22Rv1 (cell line): ENCODE measurements around the gene PSTPIP2.
A peak's percentile ranks its signal among the peaks of the same experiment; 100 is the strongest.

Source experiments
- ZFX ChIP-seq: fragments of 450-650 bp; IDR thresholded peaks from 2 replicates; pipeline ENCODE4 v1.6.1; 2017; ENCODE audit warnings: antibody characterized with exemption, borderline replicate concordance
- TF ChIP-seq, protein P1 (sequence below): fragments of 450-650 bp; IDR thresholded peaks from 2 replicates; pipeline ENCODE4 v1.5.1; 2017; ENCODE audit warnings: mild to moderate bottlenecking

DNA sequence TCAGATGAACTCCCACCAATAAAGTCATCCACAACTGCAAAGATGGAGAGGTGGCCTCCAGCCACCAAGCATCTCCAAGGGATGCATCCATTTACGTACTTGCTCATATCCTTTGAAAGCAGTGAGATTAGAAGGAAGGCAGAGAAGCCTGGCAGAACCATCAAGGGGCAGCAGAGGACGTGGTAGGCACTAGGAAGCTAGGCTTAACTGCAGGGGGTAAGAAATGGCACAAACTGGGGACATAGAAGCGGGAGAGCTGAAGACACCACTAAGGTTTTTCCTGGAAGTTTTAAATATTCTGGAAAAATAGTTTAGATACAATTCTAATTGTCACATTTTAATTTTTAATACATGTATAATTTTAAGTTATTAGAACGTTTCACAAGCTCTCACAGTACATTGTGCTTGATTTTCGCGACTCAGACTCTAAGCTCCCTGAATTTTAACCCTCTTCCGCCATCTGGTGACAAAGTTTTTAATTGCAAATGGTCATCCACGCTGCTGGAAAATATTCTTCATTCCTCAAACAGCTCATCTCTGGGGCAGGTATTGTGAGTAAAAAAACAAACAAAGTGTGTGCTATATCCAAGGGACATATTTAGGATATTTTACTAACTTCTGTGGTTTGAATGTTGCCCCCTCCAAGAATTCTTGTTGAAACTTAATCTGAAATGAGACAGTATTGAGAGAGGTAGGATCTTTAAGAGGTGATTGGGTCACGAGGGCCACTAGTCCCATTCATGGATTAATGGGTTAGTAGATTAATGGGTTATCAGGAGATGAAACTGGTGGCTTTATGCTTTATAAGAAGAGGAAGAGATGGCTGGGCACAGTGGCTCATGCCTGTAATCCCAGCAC, 1.6 kb upstream of the PSTPIP2 start:
- TF ChIP-seq, protein P1, sequence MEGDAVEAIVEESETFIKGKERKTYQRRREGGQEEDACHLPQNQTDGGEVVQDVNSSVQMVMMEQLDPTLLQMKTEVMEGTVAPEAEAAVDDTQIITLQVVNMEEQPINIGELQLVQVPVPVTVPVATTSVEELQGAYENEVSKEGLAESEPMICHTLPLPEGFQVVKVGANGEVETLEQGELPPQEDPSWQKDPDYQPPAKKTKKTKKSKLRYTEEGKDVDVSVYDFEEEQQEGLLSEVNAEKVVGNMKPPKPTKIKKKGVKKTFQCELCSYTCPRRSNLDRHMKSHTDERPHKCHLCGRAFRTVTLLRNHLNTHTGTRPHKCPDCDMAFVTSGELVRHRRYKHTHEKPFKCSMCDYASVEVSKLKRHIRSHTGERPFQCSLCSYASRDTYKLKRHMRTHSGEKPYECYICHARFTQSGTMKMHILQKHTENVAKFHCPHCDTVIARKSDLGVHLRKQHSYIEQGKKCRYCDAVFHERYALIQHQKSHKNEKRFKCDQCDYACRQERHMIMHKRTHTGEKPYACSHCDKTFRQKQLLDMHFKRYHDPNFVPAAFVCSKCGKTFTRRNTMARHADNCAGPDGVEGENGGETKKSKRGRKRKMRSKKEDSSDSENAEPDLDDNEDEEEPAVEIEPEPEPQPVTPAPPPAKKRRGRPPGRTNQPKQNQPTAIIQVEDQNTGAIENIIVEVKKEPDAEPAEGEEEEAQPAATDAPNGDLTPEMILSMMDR: peak; percentile 79
- TF ChIP-seq ZFX: no peak
